ENCODE data around the gene BLOC1S4.
"Not testable (repeated sequence)": the region's sequence is repeated elsewhere in the genome, so short reads cannot be mapped to it uniquely, and the experiment has no call there.

Gene BLOC1S4

DNA sequence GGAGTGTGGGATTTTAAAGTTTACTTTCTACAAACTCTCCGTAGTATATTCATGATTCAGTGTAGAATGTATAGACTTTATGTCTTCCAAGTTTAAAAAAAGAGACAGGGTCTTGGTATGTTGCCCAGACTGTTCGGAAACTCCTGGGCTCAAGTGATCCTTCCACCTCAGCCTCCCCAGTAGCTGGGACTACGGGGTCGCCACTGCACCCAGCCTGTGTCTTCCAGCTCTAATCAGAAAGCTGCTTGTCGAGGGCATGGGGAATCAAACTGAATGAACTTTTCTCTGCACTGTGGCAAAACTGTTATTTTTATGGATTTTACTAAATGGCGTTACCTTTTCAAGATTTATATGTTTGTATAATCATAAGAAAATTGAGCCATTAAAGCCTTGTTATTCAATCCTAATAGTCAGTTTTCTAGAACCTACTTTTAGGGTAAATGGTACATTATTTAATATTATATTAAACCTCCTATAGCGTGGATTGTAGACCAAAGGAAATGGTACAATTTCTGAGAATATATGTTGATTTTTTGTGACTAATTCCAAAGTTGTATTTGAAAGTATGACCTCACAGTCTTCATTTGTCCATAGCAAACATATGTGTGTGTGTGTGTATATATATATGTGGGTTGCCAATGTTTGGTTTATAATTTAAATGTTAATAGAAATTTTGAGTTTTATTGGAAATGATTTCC is 1.1 kb downstream of the BLOC1S4 start:
- no peak for DNase-seq (ENCODE audit: extremely low read depth in 1 of 2, low read depth in 1 of 2)

DNA sequence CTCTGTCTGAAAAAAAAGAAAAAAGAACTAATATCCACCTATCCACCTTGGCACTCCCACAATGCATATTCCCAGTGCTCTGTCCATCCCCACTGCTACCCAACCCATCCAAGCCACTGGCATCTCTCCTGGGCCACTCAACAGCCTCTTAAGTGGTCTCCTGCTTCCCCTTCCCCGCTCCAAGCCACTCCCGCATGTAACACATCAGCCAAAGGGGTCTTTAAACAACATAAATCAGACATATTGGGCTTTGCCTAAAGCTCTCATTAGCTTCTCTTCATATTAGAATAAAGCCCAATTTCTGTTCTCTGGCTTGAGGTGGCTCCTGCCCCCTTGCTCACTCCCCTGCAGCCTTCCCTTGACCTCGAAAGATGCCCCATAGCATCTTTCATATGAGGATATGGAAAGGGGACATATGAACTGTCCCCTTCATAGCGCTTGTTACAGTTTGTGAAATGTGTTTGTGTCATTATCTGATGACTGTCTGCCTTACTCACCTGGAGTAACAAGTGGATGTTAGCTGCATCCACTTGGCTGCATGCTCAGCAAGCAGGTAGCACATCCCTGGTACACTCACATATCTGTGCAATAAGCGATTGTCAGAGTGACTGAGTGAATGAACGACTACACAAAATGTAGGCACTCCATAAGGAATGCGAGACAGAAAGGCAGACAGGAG is 3.1 kb downstream of the BLOC1S4 start:
- no peak for DNase-seq (ENCODE audit: extremely low read depth in 1 of 2, low read depth in 1 of 2)

DNA sequence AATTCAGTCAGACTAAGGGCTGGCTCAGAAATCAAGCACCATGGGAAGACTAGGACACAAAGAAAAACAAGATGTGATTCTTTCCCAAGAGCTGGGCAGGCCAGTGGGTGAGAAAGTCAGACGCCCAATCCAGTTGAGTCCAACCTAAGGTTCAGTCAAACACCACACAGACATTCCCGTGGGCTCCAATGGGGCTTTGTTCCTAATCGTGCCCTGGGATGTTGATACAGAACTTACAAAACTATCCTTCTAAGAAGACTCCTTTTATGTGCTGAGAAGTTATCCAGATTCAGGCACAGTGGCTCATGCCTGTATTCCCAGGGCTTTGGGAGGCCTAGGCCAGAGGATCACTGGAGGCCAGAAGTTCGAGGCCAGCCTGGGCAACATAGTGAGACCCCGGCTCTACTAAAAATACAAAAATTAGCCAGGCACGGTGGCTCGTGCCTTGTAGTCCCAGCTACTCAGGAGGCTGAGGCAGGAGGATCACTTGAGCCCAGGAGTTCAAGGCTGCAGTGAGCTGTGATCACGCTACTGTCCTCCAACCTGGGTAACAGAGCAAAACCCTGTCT is 3.7 kb downstream of the BLOC1S4 start:
- no peak for DNase-seq (ENCODE audit: extremely low read depth in 1 of 2, low read depth in 1 of 2)

DNA sequence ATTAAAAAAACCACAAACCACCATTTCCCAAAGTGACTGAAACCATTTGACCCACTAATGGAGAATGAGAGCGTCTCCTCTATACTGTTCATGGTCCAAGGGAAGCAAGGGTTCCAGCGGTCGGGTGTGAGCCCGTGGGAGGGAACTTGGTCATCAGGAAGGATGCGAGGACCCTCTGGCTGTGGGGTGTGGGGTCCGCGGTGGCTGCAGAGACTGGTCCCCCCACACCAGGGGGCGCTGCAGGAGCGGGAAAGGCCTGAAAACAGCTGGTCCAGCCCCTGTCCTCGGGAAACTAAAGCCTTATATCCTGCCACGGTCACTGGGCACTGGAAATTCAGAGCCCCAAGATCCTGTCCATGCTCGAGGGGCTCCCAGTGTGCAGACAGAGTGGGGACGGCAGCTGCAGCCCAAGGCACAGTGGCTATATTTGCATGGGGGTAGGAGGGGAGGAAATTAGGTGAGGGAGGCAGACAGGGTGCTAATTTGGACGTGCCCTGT is 4.3 kb downstream of the BLOC1S4 start:
- peak in 1 of 2 donors; percentile 59 for DNase-seq (ENCODE audit: extremely low read depth in 1 of 2, low read depth in 1 of 2)

DNA sequence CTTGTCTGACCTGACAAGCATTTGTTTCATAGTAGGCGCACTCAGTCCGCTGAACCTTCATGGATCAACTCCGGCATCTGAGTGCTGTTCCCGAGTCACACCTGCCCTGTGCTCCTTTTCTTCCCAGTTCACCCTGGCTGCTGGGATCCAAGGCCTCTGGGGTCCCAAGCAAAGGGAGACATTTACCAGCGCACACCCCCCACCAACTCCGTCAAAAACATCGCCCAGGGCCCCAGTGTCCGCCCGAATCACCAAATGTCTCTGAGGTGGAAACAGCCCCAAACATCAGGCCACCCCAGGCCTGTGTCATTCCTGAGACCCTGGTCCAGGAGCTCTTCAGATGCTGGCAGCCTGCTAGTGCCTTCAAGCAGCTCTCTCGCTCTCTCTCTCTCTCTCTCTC is 5.1 kb downstream of the BLOC1S4 start:
- DNase-seq (ENCODE audit: extremely low read depth in 1 of 2, low read depth in 1 of 2), result no peak

DNA sequence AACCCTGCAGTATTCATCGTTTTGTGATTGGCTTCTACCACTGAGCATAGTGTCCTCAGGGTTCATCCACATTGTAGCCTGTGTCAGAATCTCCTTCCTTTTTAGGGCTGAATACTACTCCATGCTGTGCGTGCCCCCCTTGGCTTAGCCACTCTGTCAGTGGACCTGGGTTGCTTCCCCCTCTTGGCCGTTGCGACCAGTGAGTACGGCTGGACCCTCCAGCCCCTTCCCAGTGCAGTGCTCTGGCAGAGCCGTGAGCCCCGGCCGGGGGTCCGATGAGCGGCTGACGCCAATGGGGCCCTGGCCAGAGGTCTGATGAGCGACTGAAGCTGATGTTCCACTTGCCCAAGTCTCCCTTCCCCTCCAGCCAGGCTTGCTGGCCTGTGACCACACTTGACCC is 6.9 kb downstream of the BLOC1S4 start:
- DNase-seq (ENCODE audit: extremely low read depth in 1 of 2, low read depth in 1 of 2), result no peak

DNA sequence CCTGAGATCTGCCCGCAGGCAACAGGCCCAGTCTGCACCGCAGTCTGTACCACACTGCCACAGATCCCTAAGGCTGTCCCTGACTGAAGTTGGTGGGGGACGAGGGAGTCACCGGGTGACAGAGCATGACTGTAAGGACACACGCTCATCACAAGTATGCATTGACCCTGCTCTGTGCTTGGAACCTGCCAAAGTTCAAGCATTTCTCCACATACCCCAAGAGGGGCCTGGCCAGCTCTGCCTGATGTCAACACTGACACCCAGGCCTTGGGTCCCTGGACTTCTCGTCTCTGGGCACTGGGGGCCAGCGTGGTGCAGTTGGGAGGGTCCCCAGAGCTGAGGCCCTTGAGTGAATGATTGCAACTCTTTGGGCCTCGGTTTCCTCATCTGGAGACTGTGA is 7.9 kb downstream of the BLOC1S4 start:
- no peak for DNase-seq (ENCODE audit: extremely low read depth in 1 of 2, low read depth in 1 of 2)

DNA sequence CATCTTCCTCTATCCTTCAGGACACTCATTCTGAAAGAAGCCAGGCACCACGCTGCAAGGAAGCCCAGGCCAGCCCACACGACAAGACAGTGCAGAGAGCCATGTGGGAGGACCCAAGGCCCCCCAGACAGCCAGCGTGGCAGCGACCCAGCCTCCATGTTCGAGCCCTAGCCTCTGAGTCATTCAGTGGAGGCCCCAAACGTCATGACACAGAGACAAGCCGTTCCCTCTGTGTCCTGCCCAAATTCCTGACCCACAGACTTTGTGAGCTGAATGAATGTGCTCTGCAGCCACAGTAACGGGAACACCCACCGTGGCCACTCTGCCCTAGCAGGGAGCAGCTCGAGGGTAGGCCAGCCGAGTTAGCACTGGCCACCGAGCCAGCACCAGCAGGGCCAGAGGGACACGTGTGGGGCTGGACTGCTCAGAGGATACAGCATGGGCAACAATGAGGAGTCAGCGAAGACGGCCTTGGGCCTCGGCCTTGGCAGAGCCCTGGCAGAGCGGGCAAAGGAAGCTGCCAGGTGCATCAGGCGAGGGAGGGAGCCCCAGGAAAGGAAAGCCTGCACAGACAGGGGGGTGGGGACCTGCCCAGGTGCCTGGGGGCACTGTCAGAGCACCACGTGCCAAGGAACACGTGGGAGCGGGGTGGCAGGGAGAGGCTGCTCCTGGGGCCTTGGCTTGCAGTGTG is 8.6 kb downstream of the BLOC1S4 start:
- DNase-seq (ENCODE audit: extremely low read depth in 1 of 2, low read depth in 1 of 2), result no peak

DNA sequence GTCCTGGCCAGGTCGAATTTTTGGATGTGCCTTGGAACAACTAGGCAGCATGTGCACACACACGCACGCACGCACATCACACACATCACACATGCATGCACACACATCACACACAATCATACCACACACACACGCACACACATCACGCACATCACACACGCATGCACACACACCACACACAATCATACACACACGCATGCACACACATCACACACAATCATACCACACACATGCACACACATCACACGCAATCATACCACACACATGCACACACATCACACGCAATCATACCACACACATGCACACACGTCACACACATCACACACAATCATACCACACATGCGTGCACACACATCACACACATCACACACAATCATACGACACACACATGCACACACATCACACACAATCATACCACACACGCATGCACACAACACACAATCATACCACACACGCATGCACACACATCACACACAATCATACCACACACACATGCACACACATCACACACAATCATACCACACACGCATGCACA is 9.5 kb downstream of the BLOC1S4 start:
- not testable (repeated sequence) for DNase-seq (ENCODE audit: extremely low read depth in 1 of 2, low read depth in 1 of 2)

DNA sequence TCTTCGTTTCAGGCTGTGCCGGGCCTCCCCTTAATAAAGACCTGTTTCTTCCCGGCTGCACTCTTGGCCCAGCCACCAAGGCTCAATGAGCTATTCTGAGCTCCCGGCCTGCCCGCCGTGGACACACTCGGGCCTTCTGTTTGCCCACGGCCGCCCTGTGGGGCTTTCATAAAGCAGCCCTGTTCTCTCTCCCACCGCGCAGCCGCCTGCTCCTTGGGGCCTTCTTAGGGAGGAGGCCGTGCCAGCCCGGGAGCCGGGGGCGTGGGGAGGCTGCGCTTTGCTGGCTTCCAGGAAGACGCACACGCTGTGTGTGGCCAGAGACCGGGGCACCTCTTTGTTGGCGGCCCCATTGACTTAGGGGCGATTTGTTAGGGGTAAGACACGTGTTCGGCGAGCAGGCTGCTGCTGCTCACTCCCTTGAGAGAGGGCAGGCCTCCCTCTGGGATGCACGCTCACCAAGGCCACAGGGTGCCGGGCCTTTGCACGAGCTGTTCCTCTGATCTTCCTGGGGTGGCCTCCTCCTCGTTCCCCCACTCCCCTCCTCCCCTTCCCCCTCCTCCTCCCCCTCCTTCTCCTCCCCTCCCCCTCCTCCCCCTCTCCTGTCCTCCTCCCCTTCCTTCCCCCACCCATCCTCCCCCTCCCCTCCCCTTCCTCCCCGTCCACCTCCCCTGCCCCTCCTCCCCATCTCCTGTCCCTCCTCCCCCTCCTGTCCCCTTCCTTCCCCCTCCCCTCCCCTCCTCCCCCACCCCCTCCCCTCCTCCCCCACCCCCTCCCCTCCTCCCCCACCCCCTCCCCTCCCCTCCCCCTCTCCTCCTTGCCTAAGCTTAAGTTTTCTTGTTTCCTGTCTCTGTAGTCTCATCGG is 11.3 kb downstream of the BLOC1S4 start:
- DNase-seq (ENCODE audit: extremely low read depth in 1 of 2, low read depth in 1 of 2), result no peak

DNA sequence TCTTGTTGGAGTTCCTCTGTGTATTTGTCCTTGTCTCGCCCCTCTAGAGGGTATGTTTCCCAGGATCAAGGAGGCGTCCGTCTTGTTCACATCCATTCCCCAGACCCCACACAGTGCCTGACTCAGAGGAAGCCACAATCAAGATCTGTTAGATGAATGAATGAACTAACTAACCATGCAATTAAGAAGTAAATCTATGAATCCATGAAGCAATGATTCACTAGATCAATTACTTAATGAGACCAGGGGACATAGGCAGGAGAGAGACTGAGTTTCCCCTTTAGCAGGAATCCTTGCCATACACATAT is 11.9 kb downstream of the BLOC1S4 start:
- no peak for DNase-seq (ENCODE audit: extremely low read depth in 1 of 2, low read depth in 1 of 2)

DNA sequence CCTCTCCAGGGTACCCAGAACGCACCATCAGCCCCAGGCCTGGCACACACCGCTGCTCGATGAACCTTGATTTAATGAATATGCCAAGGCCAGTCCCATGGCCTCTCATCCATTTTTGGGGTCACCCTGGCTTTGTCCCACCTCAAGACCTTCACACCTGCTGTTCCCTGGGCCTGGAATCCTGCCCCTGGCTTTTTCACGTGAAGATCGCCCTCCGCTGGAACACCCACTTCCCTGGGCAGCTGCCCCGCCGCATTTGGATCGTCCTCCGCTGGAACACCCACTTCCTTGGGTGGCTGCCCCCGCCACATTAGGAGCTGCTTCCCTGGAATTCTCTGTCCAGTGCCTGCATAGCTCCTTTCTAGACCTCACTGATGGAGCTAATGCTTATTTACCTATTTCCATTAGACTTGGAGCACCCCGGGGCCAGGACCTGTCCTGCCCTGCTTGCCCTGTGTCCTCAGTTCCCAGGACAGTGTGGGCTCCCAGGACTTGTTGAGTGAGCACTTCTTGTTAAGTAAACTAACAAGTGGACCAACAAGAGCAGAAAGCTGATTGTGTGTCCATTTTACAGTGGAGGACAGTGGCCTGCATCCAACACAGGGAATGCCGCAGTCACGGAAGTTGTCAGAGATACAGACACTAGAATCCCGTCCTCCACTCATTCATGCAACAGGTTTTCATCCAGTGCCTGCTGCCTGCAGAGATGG is 12.5 kb downstream of the BLOC1S4 start:
- DNase-seq (ENCODE audit: extremely low read depth in 1 of 2, low read depth in 1 of 2), result no peak

DNA sequence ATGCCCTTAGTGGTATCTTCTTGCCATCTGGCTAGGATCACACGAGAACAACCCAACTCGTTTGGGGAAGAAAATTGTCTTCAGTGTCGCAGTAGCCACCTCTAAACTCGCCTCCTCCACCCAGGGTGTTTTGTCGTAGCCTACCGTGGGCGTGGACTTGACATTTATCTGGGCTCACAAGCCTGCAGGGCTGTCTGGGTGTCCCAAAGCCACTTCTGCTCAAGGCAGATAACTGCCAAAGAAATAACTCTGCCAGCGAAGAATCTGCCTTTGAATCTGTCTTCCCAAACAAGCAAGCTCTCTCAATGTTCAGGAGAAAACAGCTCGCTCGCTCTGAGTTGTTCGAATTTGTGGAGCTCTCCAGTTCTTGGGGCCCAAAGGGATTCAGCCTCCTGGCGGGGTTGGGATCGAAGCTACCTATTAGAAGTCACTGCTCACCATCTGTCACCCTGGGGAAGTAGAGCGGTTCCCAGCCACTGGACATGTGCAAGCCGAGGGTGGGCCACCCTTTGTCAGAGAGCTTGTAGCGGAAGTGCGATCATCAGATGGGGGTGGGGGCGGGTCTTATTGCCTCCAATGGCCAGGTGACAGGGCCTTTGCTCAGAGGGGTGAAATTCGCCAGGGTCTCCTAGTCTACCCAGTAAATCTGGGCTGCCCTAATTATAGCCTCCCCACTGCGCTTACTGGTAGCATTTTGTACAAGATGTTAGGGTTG is 14.8 kb downstream of the BLOC1S4 start:
- DNase-seq (ENCODE audit: extremely low read depth in 1 of 2, low read depth in 1 of 2), result no peak

DNA sequence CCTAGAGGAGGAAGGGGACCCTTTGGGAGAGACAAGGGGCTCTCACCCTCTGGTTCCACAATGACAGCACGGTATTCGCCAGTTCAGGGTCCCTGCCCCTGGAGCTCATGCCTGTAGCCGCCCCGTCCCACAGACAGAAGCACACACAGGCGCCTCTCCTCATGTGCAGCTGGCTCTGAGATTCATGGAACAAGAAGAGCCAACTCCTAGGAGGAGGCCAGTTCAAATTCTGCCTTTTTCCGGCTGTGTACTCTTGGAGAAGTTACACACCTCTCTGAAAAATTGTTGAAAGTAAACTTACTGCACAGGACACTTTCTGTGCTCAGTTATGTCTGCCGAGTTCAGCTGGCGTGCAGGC is 15.3 kb downstream of the BLOC1S4 start:
- DNase-seq (ENCODE audit: extremely low read depth in 1 of 2, low read depth in 1 of 2), result no peak

DNA sequence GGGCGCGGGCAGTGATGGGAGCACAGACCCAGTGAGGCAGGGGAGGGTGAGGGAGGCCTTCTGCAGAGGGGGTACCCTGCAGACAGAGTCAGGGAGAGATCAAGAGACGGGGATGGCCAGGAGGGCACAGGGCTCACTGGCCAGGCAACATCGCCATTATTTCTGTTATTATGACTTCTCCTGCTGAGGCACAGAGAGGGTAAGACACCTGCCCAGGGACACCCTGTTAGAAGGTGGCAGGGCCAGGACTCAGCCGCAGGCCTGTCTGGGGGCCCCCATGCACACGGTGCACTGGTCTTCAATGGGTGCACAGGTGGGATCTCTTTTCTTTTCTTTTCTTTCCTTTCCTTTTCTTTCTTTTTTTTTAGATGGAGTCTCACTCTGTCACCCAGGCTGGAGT is 15.8 kb downstream of the BLOC1S4 start:
- DNase-seq (ENCODE audit: extremely low read depth in 1 of 2, low read depth in 1 of 2), result no peak

DNA sequence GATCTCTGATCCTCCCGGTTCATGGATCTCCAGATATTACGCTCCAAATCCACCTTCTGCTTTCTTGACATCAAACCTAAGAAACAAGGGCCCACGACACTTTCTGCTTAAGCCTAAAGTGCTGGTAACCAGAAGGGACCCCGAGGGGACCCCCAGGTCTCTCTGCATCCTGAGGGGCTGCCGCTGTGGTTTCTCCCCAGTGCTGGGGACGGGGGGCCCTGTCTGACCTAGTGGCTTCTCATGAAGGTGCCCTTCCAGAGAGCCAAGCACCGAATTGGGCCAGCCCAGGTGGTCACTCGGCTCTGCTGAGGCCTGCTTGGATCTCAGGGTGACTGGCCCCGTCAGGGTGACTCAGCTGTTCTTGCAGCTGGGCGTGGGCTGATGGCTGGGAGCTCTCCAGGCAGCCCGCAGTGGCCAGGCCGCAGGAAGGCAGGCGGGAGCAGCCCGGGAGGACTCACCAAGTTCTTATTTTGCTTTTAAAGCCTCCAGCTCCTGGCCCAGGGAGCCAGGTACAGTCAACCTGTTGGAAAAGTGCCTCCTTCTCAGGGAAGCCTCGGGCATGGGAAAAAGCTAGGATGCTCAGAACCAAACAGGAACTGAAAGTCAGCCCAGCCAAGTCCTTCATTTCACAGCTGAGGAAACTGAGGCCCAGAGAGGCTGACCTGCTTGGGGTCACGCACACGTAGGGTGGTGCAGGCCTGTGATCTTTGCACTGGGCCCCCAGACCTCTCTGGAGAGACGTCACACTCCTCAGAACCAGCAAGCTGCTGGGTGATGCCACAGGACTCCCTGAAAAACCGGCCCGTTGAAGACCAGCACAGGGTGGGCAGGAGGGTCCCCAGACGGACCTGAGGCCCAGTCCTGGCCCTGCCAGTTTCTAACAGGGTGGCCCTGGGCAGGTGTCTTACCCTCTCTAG is 16.7 kb downstream of the BLOC1S4 start:
- DNase-seq (ENCODE audit: extremely low read depth in 1 of 2, low read depth in 1 of 2), result no peak

DNA sequence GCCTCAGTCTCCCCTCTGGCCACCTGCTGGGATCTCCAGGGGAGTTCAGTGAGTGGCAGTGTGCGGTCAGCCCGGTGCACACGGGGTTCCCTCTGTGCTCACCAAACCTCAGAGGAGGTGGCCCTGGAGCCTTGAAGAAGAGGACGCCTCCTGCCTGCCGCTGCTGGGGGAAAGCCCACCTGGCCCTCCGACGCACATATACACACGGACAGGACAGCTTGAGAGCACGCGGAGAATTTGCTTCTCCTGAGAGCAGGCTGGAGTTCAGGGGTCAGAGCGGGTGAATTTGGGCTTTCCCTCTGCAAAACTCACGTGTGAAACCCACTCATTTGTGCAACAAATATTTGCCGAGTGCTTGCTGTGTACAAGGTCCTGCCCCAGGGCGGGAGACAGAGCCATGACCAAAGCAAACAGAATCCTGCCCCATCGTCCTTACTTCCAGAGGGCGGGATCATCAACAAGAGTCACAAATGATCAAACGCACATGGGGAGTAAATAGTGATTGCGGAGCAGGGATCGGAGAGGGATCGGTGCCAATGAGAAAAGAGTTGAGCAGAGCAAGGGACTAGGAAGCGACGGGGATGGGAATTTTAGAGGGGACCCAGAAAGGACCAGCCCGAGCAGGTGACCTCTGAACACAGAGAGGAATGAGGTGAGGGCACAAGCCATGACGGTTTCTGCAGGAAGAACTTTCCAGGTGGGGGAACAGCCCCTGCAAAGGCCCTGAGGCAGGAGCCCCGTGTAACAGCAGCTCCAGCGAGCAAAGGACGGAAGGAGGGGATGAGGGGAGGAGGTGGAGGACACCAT is 17.6 kb downstream of the BLOC1S4 start:
- no peak for DNase-seq (ENCODE audit: extremely low read depth in 1 of 2, low read depth in 1 of 2)

Measured in stimulated activated CD8-positive, alpha-beta memory T cell treated with anti-CD3 and anti-CD28 coated beads, Interleukin-7, amount 100 ng/mL, for 48 hours (primary cell).